Measurements from ENCODE around the gene LY6G6F. TPM values are rescaled to one million over a fixed set of nuclear protein-coding genes. Genes with fewer than 3 reads are reported as not detected.

LY6G6F gene
- total RNA-seq, 6 experiments from 2014 or later = not detected

DNA sequence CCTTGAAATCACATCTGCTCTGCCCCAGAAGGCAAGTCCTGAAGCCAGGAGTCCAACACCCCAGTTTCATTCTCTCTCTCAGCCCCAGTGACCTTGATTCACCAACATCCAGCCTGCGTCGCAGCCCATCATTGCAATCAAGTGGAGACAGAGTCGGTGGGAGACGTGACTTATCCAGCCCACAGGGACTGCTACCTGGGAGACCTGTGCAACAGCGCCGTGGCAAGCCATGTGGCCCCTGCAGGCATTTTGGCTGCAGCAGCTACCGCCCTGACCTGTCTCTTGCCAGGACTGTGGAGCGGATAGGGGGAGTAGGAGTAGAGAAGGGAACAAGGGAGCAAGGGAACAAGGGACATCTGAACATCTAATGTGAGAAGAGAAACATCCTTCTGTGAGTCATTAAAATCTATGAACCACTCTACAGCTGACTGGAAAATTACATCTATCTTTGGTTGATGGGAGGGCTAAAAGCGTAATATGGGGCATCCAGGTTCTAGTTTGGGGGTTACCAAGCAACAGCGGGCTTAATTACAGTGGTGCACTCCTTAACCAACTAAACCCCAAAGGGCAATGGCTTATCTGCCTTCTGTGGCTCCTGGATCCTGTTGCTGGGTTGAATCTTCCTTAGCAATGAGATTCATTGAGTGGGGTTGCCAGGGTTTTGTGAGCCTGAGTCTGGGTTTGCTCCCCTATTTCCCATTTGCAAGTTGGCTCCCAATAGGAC lies 11.0 kb downstream of the LY6G6F start:
- H3K27me3 Mint-ChIP-seq (ENCODE audit: insufficient read depth) = peaks cover 13% of the 10 kb centered on the region
- H3K27ac Mint-ChIP-seq = no peak overlapping the region
- no peak overlapping the region for H3K4me3 Mint-ChIP-seq
- no peaks in the 10 kb centered on the region for H3K36me3 Mint-ChIP-seq (ENCODE audit: low read depth)
- no peaks in the 10 kb centered on the region for H3K9me3 Mint-ChIP-seq
- TF ChIP-seq, protein P1, sequence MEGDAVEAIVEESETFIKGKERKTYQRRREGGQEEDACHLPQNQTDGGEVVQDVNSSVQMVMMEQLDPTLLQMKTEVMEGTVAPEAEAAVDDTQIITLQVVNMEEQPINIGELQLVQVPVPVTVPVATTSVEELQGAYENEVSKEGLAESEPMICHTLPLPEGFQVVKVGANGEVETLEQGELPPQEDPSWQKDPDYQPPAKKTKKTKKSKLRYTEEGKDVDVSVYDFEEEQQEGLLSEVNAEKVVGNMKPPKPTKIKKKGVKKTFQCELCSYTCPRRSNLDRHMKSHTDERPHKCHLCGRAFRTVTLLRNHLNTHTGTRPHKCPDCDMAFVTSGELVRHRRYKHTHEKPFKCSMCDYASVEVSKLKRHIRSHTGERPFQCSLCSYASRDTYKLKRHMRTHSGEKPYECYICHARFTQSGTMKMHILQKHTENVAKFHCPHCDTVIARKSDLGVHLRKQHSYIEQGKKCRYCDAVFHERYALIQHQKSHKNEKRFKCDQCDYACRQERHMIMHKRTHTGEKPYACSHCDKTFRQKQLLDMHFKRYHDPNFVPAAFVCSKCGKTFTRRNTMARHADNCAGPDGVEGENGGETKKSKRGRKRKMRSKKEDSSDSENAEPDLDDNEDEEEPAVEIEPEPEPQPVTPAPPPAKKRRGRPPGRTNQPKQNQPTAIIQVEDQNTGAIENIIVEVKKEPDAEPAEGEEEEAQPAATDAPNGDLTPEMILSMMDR (IDR thresholded peaks at IDR 0.05) = peak; percentile 7; the same call in 1 of the 2 replicates
- DNase-seq = no peak
- H3K4me1 Mint-ChIP-seq (ENCODE audit: low read depth) = no peaks in the 10 kb centered on the region

DNA sequence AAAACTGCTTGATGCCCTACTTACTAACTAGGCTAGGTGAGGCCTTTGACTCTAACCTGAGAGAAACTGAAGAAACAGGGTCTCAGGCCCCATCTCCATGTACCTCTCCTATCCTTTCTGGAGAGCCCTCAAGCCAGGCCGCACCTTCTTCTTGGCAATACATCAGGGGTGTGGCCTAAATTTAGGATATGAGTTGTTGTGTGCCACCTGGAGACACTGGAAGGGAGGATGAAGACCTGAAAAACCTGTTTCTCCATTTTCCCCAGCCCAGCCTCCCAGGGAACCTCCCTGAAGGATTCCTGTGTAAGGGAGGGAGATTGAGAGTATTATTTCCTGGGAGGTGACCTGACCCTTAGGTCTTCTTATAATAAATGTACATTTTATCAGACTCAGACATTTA lies 11.6 kb downstream of the LY6G6F start:
- Mint-ChIP-seq H3K4me3 (no peak overlapping the region), H3K27ac (no peak overlapping the region), H3K9me3 (no peaks in the 10 kb centered on the region), H3K4me1 (ENCODE audit: low read depth) (no peaks in the 10 kb centered on the region), H3K36me3 (ENCODE audit: low read depth) (no peaks in the 10 kb centered on the region), H3K27me3 (ENCODE audit: insufficient read depth) (peaks cover 11% of the 10 kb centered on the region)
- TF ChIP-seq, protein P1 (IDR thresholded peaks at IDR 0.05) = no peak
- no peak for DNase-seq

DNA sequence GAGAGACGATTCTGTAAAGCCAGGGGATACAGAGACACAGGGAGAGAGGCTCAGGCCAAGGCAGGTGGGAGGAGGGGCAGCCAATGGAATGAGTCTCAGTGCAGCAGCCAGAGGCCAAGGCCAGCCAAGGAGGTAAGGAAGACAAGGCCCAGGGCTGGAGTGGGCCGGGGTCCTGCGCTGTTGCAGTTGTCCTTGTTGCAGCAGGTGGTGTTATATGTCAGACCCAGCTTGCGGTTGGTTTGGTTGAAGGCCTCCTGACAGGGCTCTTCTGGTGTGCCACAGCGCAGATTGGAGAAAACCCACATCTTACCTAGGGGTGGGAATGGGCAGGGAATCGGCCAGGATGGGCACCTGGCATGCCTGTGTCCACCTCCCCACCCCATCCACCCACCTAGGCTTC lies 12.3 kb downstream of the LY6G6F start:
- no peaks in the 10 kb centered on the region for H3K4me1 Mint-ChIP-seq (ENCODE audit: low read depth)
- H3K4me3 Mint-ChIP-seq = no peak overlapping the region
- H3K36me3 Mint-ChIP-seq (ENCODE audit: low read depth) = no peaks in the 10 kb centered on the region
- H3K27ac Mint-ChIP-seq = no peak overlapping the region; the same call in 1 of the 2 replicates
- DNase-seq = no peak
- H3K27me3 Mint-ChIP-seq (ENCODE audit: insufficient read depth) = peaks cover 13% of the 10 kb centered on the region
- TF ChIP-seq, protein P1 (IDR thresholded peaks at IDR 0.05) = no peak
- H3K9me3 Mint-ChIP-seq = no peaks in the 10 kb centered on the region

DNA sequence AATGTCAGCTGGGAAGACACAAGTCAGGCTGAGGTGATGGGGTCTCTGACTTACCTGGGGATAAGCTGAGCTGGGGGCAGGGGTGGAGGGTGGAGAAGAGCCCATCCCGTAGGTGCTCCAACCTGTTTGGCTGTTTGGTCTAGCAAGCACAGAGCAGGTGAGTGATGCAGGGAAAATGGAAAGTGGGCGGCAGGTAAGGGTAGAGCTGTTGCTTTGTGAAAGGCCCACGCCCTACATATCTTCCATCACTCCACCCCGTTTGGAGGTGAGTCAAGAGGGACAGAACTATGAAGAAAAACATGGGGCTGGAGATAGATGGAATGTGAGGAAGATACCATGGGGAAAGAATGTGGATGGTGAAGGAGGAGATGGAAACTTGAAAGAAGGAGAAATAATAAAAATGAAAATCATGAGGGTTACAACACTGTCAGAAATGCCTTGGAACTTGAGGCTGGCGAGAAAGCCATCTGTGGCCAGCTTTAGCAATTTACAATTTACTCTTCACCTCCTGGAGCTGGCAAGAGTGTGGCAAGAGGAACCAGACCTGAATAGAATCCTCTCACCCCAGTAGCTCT lies 13.6 kb downstream of the LY6G6F start:
- no peaks in the 10 kb centered on the region for H3K9me3 Mint-ChIP-seq
- H3K27ac Mint-ChIP-seq = no peak overlapping the region
- no peak overlapping the region for H3K4me3 Mint-ChIP-seq
- no peaks in the 10 kb centered on the region for H3K36me3 Mint-ChIP-seq (ENCODE audit: low read depth)
- peaks cover 9% of the 10 kb centered on the region for H3K27me3 Mint-ChIP-seq (ENCODE audit: insufficient read depth)
- TF ChIP-seq, protein P1 (IDR thresholded peaks at IDR 0.05) = no peak
- no peak for DNase-seq
- H3K4me1 Mint-ChIP-seq (ENCODE audit: low read depth) = no peaks in the 10 kb centered on the region

DNA sequence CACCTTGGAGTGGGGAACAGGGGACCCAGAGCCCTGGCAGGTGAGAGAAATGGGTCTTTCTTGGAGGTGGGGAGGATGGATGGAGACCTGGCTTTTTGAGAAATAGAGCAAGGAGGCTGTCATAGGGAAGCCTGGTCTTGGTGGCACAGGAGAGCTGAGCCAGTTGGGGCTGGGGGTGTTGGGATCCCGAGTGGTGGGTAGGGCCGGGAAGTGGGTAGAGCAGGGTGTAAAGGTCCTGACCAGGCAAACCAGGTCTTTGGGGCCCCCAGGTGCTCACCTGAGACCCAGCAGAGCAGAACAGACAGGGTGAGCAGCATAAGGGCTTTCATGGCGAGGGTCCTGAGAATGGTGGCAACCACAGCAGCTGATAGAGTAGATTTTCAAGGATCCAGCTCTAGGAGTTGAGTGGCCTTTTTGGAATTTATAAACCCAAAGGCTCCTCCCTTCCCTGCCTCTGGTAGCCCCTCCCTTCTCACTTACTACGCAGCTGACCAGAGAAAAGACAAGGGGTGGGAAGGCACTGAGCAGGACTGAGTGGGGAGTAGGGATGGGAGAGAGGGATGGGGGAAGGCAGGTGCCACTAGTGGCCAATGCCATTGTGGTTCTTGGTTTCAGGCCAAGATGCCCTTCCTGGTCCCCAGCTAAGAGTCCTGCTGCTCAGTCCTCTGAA lies 14.8 kb downstream of the LY6G6F start, which contains the start of gene LY6G6C:
LY6G6C (minus strand) TSS at position 396 of the 670 bp plus-strand sequence; CDS start at position 329, 67 bp downstream.
- no peak for DNase-seq
- Mint-ChIP-seq H3K27ac (no peak within 1 kb of the TSS), H3K27me3 (ENCODE audit: insufficient read depth) (peaks cover 10% of the 10 kb centered on the region), H3K9me3 (no peaks in the 10 kb centered on the region), H3K36me3 (ENCODE audit: low read depth) (peaks cover 1% of the 10 kb centered on the region), H3K4me3 (no peak within 1 kb of the TSS), H3K4me1 (ENCODE audit: low read depth) (no peaks in the 10 kb centered on the region)
- TF ChIP-seq, protein P1 (IDR thresholded peaks at IDR 0.05) = no peak

Measured in HFFc6 (cell line).